ENCODE measurements around the gene MACROH2A1.
A peak's percentile ranks its signal among the peaks of the same experiment; 100 is the strongest.

- TF ChIP-seq MAX (IDR thresholded peaks at IDR 0.05; ENCODE audit: low read depth) = 0 out of 2 replicates have a peak, but pooled peaks have one; percentile 39
- TF ChIP-seq USF1 (IDR thresholded peaks at IDR 0.05; ENCODE audit: borderline replicate concordance, low read depth) = no peak
- TF ChIP-seq EZH2phosphoT487 (IDR thresholded peaks at IDR 0.05; ENCODE audit: borderline replicate concordance, low read depth) = no peak
- no peak for TF ChIP-seq CTCF (IDR thresholded peaks at IDR 0.05)
- no peak for TF ChIP-seq TAF1 (IDR thresholded peaks at IDR 0.05; ENCODE audit: borderline replicate concordance, low read depth, low read length)
- TF ChIP-seq SIN3A (IDR thresholded peaks at IDR 0.05; ENCODE audit: borderline replicate concordance, low read depth, low read length) = no peak
Observed at GRCh38 chr5:135308752-135309151, 90.3 kb downstream of the MACROH2A1 start.

All from SK-N-SH (cell line).